GM19468 (cell line): ENCODE measurements around the gene ESYT2.

ENCODE experiments used
- ATAC-seq: cut with Tn5 transposase; IDR thresholded peaks from one replicate; pipeline ENCODE4 v1.9.1; 2021; ENCODE audit warnings: mild to moderate bottlenecking, moderate library complexity, moderate number of reproducible peaks; ENCODE audit not compliant: unreplicated experiment; ENCODE audit errors: extremely low read depth

ESYT2 gene

DNA sequence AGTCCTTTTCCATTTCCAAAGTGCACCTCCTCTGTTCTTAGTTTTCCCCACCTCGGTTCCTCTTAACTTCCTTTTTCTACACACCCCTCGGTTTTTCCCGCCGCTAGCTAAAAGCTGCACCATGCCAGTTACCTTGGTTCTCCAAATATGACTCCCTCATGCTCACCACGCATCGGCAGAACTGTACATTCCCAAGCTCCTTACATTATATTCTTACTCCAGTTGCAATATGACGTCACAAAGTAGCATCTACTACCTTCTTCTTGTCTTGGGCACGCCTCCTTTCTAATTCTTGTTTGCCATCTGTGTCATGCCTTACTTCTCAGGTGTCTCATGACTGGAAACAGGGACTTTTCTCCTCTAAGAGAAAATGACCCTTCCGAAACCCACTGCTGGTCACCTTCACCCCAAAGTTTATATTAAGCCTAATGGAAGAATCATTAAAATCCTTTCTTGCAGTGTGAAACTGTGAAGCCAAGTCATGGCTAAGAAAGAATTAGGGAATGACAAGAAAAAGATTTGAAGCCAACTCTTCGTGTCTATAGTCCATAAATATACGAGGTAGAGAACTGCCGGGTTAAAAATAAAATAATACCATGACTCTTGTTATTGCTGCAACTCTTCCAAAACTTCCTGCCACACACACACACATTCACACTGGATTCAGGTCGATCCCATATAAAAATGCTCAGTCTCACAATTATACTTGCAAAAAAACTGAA, 1.7 kb downstream of the ESYT2 start:
- ATAC-seq: no peak

DNA sequence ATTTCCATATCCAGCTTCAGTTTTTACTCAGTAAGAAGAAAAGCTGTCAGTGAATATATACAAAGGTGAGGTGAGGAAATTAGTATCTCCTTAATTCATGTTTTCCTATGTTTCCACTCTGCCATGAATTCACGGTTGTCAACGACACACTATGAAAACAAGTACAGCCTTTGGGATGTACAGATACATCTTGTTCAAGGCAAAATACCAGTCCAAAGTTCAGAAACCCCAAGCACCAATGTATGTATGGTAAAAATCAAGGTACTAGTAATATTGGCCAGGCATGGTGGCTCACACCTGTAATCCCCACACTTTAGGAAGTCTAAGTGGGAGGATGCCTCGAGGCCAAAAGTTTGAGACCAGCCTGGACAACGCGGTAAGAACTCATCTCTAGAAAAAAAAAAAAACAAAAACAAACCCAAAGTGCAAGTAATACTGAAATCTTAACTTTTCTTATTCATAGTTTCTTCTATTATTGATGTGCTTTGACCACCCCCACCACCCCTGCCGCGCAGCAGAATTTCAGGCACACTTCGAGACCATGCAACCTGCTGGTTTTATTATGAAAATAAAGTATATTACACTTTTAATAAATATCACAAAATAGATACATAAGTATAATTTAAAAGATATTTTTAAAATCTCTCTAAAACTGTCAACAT, 3.5 kb downstream of the ESYT2 start:
- no peak for ATAC-seq

DNA sequence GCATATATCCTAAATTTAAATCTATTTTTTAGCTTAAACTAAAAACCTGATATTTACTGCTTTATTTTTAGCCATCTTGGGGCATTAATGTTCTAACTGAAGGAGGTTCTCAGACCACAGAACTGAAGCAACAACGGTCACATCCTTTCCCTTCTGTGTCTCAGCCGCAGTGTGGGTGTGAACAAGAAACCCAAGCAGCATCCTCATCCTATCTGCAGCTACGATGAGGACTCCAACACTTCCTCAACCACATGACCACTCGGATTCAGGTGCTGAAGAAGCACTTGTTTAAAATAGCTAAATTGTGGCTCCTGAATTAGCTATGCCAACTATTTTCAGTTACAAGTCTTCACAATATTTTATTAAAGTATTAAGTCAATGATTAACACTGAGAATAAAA, 5.3 kb downstream of the ESYT2 start:
- peak; percentile 60 for ATAC-seq

DNA sequence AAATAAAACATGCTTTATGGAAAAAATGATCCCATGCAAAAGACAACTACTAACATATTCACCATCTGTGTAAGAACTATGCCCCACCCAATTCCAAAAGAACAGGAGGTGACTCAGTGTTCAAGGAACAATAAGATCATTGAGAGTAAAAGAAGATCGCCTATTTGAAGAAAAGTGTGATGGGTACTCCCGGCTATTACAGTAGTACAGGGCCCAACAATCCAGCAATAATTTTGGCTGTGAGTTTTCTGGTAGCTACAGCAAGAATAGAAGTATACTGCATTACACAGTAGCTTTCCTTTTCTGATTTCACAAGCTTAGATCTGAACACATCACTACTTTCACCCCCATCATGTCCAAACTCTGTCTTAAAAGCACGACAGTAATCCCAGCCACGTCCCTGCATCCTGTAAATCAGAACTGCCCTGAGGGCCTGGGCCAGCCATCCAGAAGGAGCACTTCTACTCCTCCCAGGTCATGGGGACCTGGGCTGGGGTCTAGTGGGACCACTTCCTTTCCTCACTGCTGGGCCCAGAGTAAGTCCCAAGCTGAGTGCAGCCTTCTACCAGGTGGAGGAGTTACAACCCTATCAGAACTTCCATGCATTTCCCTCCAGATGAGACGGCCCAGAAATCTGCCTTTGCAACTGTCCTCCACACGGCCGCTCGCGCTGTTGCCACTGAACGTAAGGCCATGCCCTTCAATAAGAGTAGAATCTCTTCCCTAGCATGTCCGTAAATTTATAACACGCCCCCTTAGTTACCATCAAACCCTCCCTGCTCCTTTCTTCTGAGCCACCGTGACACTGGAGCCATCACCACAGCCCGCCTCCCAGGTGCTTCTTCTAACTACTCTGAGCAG, 7.9 kb downstream of the ESYT2 start:
- ATAC-seq: no peak

DNA sequence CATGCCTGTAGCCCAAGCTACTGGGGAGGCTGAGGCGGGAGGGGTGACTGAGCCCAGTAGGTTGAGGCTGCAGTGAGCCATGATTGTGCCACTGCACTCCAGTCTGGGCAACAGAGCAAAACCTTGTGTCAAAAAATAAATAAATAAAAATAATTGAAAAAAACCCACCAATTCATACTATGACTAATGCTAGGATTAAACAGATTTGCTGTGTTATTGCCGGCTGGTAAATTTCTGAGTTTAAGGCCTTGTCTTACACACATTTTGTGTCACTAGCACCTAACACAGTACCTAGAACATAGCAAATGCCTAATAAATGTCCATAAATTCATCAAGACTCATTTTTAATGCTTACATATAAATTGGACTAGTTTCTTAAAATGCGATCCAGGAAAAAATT, 8.7 kb downstream of the ESYT2 start:
- no peak for ATAC-seq

DNA sequence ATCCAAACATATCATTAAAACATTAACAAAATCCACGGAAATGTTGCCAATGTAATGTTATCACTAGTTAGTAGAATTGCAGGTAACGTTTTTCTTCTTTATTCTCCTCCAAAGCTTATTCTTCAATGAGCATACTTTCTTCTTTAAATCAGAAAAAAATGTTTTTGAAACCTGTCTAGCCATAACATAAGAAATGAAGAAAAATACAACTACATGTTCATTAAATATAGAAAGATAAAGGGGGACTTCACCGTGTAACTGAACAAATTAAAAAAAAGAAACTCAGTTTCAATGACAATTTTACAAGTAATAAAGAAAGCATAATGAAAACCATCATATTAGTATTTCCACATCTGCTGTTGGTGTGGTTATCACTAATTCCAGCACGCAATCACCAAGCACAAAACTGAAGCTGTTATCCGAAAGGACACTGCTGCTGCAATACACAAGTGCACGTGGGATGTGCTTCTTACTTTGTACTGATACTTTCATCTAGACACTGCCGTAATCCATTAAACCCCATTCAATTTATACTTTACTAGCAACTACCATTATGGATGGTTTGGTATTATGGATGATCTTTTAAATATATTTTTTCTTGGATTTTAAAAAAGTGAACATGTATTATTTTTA, 9.6 kb downstream of the ESYT2 start:
- no peak for ATAC-seq

DNA sequence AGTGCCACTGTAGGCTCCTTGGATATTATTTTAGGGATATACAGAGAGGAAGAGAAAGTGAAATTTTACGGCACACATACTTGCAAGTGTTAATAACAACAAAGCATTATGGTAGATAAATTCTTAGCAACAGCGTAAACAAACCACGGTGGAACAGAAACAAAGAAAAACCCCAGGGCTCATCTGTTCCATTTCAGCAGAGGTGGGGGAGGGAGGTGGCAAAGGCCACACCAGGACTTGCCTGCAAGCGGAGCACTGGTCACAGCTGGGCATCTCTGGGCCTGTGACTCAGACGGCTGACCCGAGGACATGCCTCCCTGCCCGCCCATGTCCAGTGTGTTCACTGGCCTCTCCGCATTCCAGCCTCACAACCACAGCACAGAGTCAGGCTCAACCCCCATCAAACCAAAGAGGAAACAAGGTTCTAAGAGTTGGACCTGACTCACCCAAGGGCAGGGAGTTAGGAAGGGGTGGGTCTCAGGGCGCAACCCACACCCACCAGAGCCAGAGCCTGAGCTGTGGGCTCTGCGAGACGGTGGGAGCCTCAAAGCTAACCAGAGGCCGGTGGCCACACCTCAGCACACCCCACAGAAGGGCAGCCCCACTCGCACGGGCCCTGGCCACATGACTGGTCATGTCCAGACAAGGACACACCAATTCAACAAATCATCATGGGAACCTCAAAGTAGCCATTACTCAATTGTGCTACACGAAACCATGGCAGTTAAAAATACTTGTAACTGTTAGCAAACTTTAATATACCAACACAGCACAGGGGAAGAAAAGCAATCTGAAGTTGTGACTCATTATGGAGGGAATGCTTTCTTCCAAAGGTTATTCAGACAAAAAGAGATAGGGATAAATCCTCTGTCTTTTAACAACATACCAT, 10.7 kb downstream of the ESYT2 start:
- ATAC-seq: peak; percentile 68

DNA sequence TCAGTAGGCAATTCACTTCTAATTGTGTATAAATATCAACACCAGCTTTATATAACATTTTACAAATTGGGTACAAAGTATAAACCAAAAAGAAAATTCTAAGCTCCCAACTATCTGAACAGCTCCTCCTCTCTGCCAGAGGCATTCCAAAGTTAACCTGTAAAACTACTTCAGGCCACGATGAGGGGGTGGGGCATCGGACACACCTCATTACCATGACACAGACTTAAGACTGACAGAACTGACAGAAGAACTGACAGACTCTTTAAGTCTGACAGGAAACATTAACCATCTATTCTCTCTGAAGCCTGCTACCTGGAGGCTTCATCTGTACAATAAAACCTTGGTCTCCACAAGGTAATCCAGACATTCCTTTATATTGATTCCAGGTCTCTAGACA, 12.3 kb downstream of the ESYT2 start:
- no peak for ATAC-seq

DNA sequence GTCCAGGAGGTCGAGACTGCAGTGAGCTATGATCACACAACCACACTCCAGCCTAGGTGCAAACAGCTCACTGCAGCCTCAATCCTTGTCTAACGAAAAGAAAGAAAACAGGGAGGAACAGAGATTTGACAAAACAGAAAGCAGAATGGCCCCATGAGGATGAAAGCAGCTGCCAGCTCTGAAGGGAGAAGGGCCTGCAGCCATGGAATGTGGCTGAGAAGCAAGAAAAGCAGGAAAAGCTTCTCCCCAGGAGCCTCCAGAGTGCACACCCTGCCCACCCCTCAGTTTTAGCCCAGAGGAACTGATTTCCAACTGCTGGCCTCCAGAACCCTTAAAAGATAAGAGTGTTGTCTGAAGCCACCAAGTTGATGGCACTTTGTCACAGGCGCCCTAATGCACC, 13.0 kb downstream of the ESYT2 start:
- ATAC-seq: no peak

DNA sequence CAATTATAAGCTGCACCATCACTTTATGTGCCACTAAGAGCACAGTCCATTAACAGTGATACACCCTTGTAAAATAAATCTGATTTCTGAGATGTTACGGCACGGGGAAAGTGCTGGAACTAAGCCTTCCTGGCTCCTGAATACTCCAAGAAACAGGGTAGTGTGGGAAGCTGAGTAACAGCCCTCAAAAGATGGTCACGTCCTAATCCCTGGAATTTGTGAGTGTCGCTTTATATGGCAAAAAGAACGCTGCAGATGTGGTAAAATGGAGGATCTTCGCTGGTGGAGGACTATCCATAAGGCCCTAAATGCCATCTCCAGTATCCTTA, 13.5 kb downstream of the ESYT2 start:
- no peak for ATAC-seq

DNA sequence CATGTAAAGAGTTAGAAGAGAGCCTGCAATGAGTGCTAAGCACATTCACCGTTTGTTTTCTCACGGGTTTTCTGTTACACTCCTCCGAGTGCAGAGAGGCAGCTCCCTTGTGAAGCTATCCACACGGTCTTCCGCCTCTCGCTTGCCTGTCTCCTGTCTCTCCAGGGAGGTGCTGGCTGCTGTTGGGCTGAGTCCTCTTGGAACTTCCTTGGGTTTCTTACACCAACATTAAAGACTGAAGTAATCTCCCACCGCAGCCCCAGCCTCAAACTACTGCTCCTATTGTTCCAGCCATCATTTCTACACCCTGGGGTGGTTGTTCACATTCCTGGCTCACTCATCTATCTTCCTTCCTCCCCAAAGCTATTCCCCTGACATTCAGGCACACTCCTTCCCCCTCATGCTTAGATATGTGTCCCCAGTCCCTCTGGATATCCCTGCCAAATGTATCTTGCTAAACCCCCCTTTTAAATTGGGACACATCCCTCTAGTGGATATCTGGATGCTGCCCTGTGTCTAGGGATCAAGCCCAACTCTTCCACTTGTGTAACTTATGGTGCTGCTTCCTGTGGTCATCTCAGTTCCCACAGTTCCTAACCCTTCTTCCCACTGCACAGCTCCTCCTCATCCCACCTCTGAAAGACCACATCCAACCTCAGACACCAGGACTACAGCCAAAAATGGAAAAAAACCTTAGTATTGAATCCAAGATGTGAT, 14.1 kb downstream of the ESYT2 start:
- ATAC-seq: no peak

DNA sequence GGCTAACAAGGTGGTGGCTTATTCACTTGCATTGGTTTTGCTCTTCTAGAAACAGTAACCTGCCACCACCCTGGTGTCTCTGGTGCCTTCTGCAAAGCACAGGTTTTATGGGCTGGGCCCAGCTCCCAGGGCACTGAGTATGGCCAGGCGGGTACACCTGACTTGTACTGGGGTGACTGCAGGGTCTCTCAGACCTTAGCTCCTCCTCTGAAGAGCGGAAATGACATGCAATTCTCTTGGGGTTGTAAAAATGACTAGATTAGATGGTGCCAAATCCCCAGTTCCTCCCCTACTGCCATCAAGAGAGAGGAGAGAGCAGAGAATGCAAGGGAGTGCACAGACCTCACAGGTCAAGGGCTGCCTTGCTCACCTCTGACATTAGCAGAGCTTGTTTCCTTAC, 14.7 kb downstream of the ESYT2 start:
- ATAC-seq: no peak

DNA sequence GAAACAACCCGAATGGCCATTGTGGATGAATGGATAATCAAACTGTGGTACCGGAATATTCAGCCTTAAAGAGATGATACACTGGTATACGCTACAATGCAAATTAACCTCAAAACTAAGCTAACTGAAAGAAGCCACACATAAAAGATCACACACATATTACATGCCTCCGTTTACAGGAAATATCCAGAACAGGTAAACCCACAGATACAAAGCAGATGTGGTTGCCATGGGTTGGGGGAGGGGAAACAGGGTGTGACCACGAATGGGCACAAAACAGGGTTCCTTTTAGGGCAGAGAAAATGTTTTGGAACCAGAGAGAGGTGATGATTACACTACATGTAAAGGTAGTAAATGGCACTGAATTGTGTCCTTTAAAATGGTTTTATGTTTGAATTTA, 16.6 kb downstream of the ESYT2 start:
- no peak for ATAC-seq

DNA sequence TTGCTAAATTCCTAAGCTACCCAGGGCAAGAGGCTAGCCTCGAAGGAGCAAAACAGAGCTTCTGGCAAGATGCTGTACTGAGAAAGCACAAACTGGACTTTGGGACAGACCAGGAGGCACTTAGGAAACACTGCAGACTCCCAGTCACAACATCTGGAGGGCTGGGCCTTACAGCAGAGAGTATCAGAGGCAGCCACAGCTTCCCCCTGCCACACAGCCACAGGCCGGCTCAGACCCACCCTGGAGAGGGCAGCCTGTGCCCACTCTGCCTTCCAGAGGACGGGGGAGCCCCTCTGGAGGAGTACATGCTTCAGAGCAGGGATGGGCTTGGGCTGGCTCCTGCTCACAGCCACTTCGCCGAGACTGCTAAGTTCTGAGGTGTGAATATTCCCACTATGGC, 17.4 kb downstream of the ESYT2 start:
- no peak for ATAC-seq

DNA sequence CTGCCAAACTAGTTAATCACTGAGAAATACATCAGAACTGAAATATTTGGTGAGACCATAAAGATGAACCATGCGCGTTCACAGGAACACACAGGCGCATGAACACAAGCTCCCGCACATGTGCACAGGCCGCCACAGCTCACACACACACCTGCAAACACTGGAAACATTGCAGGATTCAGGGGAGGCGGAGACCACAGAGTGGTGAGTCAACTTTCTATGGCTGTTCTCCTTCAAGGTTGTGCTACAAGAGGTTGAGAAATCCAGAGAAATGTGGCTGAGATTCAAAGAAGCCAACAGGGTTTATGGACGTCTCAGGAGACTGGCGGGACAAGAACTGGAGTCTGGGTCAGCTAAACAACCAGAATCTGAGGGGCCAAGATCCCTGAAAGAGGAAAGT, 17.8 kb downstream of the ESYT2 start:
- ATAC-seq: no peak

DNA sequence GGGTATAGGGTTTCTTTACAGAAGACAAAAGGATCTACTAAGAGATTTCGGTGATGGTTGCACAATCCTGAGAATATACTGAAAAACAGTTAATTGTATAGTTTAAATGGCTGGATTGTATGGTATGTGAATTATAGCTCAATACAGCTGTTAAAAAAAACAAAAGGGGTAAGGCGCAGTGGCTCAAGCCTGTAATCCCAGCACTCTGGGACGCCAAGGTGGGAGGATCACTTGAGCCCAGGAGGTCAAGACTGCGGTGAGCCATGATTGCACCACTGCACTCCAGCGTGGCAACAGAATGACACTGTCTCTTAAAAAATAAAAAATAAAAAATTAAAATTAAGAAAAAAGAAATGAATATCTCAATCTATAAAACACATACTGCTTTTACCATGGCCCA, 18.5 kb downstream of the ESYT2 start:
- no peak for ATAC-seq

DNA sequence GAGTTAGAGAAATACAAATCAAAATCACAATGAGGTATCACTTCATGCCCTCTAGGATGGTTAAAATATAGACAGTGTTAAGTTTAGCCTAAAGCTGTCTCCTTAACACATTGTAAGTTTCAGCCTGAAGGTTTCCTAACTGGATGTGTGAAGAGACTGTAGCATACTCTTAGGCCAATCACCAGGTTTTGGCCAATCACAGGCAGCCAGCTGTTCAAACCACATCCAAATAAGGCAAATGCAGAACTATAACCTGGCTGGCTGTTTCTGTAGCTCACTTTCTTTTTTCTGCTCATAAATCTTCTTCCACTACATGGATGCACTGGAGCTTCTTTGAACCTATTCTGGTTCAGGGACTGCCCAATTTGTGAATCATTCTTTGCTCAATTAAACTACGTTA, 19.7 kb downstream of the ESYT2 start:
- ATAC-seq: peak; percentile 80

DNA sequence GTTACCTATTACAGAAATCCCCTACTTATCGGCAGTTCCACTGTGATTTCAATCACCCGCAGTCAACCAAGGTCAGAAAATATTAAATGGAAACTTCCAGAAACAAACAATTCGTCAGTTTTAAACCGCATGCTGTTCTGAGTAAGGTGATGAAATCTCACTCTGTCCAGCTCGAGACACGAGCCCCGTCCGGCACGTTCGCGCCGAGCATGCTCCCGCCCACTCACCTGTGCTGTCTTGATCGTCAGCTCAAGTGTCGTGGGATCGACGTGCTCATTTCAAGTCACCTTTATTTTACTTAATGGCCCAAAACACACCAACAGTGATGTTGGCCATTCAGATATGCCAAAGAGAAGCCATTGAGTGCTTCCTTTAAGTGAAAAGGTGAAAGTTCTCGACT, 21.2 kb downstream of the ESYT2 start:
- no peak for ATAC-seq

DNA sequence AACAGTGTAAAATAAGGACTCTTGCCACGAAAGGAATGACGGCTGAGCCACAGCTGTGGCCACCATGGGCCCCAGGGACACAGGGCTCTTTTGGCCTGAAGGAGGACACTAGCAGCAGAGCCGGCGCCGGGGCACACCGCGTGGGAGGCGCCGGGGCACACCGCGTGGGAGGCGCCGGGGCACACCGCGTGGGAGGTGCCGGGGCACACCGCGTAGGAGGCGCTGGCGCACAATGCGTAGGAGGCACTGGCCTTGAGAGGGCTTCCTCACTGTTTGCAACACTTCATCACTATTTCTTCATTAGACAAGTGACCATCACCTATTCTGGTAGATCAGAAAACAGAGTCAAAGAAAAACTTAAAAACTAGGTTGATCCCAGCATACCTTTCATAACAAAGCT, 23.4 kb downstream of the ESYT2 start:
- no peak for ATAC-seq
